Measurements from ENCODE around the gene MYG1.

- TF ChIP-seq POLR2A (IDR thresholded peaks at IDR 0.05; ENCODE audit: low read length) (no peak), GATA1 (IDR thresholded peaks at IDR 0.05; ENCODE audit: low read depth, low read length) (no peak)
Measured at GRCh38 chr12:53344487-53344823, 45.0 kb downstream of the MYG1 start.
